ENCODE data around the gene POLR1A.
"Not testable (repeated sequence)": the region's sequence is repeated elsewhere in the genome, so short reads cannot be mapped to it uniquely, and the experiment has no call there.

POLR1A gene

GRCh38 chr2:85998071-85998991, 107.4 kb downstream of the POLR1A start:
- peak; percentile 44 for DNase-seq (ENCODE audit: low spot score)

GRCh38 chr2:85997017-85997970, 108.4 kb downstream of the POLR1A start:
- no peak for DNase-seq (ENCODE audit: low spot score)

DNA sequence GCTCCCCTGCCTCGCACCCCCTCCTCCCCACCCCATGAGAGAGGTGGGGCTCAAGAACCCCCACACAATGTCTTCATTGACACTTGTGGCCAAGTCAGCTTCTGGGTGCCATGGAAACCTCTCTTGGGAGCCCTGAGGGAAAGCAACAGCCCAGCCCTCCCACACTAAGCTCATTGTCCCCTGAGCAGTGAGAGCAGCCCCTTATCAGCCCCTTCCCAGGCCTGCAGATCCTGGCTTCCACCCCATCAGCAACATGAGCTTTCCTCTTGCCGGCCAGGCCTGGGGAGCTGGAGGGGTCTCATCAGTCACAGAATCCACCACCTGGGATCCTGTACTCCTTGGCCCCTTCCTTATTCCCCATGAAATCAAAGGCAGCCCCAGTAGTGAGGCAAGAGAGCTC, 109.1 kb downstream of the POLR1A start:
- no peak for DNase-seq (ENCODE audit: low spot score)

DNA sequence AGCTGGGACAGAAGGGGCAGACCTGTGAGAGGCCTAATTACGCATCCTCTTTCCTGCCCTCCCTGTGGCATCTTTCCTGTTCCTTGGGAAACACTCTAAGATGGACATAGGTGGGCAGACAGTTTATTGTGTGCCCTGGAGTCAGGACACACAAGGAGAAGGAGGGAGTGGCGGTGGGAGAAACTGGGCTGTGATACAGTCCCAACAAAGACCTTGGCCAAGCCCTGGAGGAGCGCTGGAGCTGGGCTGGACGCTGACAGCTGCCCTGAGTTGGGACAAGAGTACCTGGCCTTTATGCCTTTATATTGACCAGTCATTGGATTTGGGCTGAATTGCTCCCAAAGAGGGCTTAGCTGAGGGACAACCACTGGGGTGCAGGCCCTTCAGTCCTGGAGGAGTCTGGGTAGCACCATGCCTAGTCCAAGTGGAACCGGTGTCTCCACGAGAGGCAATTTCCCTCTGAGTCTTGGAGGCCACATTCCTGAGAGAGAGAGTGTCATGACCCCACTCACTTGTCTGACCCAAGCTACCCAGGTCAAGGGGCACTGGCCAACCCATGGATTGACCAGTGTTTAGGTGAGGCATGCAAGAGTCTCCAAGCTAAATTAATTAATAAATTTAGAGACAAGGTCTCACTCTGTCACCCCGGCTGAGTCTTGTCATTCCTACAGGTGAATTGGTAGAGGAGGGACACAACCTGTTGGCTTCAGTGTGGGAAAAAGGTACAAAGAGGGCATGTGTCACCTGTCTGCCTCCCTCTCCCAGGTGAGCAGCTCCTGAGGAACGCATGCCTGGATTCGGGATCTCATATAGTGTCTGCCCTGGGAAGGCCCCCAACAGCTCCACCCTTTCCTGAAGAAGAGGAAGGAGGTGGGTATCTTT, 109.8 kb downstream of the POLR1A start:
- no peak for DNase-seq (ENCODE audit: low spot score)

DNA sequence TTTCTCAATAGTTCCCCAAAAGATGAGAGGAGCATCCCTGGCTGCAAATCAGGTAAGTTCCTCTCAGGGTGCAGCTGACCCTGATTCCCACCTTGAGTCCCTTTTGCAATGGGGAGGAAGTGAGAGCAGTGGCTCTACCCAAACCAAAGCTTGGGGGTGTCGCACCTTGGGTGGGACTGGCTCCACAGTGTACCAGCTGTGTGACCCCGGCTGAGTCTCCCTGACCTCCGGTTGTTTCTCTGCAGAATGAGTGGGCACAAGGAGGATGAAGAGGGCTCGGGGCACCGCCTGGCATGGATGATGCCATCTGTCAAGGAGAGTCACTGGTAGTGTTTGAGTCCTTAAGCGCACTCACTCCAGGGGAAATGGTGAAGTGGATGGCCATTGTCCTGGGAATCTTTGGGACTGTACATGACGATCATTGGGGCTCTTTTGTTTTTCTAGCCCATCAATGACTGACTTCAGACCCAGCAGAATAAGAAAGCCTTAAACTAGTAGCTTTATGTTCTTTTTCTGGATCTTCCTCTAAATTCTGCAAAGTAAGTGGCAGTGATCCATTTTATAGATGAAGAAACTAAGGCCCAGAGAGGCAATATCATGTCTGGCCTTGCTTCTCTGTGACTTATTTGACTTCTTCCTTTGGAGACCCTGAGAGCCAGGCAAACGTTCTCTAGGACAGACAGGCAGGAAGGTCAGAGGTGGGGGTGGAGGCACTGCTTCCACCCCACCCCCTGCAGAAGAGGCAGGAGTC, 110.6 kb downstream of the POLR1A start:
- no peak for DNase-seq (ENCODE audit: low spot score)

GRCh38 chr2:85994421-85994777, 111.3 kb downstream of the POLR1A start:
- DNase-seq (ENCODE audit: low spot score) = no peak

DNA sequence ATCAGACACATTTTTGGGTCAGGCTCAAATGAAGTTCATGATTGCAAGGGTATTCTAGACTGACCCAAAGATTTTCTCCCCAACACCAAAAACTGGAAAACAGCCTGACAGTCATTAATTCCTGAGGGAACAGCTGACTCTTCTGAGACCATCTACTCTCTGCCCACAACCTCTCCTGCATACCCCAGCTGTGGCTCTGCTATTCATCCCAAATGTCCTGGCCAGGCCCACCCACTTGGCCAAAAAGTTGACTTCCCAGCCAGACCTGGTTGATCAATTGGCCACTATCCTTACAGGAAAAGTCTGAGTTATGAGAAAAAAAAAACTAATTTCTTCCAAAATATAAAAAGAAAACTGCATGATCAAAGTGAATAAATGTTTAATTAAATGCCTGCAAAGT, 113.1 kb downstream of the POLR1A start:
- no peak for DNase-seq (ENCODE audit: low spot score)

GRCh38 chr2:85992053-85992452, 113.6 kb downstream of the POLR1A start:
- not testable (repeated sequence) for DNase-seq (ENCODE audit: low spot score)

DNA sequence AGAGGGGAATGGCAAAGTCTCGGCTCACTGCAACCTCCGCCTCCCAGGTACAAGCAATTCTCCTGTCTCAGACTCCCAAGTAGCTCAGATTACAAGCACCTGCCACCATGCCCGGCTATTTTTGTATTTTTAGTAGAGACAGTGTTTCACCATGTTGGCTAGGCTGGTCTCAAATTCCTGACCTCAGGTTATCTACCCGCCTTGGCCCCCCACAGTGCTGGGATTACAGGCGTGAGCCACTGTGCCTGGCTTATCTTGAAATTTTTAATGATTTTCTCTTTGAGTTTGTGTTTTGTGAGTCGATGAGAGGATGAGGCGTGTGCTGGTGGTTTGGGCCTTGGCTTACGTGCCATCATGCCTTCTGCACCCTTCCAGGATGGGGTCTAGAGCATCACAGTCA, 115.6 kb downstream of the POLR1A start:
- no peak for DNase-seq (ENCODE audit: low spot score)

DNA sequence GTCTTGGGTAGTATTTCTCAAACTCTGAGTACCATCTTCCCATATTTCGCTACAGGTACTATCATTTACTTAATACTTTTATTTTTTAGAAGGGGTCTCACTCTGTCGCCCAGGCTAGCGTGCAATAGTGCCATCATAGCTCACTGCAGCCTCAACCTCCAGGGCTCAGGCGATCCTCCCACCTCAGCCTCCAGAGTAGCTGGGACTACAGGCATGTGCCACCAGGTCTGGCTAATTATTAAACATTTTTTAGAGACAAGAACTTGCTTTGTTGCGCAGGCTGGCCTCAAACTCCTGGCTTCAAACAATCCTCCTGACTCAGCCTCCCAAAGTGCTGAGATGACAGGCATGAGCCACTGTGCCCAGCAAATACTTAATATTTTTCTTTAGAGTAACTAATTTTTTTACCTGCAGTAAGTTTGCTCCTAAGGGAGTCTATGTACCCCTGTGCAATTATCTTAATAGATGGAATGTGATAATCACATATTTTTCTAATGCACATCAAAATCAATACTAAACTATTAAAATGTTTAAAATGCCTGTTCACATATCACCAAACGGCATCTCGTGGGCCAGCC, 116.3 kb downstream of the POLR1A start:
- no peak for DNase-seq (ENCODE audit: low spot score)

GRCh38 chr2:85988914-85989270, 116.8 kb downstream of the POLR1A start:
- no peak for DNase-seq (ENCODE audit: low spot score)

DNA sequence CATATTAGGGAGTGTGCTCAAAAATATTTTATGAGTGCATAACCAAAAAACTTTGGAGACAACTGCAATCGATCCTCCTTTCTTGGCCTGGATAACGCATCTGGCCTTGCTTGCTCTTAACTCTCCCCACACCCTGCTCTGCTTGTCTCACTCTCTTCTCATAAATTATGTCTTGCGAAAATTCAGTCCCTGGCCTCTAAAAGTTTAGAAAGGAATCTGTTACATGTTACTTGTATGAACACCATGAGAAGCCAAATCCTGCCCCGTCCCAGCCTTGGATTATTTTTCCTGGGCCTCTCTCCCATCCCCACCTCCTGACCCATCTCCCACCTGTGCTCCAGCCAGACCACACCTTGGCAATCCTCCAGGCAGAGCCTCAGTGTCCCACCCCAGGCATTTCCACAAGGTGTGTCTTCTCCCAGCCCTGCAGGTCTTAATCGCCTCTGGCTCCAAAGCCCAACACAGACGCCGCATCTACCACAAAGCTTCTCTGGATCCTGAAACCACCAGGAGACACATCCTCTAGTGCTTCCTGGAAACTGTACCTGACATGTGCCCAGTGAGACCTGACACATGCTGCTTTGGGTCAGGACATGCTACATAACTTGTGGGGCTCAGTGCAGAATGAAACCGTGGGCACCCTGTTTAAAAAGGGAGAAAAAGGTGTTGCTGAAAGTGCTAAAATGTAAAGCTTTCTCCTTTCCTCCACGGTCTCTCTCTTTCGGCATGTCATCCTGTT, 117.3 kb downstream of the POLR1A start:
- no peak for DNase-seq (ENCODE audit: low spot score)

- DNase-seq (ENCODE audit: low spot score) = no peak
Observed at GRCh38 chr2:85987266-85988174, 118.2 kb downstream of the POLR1A start.

DNA sequence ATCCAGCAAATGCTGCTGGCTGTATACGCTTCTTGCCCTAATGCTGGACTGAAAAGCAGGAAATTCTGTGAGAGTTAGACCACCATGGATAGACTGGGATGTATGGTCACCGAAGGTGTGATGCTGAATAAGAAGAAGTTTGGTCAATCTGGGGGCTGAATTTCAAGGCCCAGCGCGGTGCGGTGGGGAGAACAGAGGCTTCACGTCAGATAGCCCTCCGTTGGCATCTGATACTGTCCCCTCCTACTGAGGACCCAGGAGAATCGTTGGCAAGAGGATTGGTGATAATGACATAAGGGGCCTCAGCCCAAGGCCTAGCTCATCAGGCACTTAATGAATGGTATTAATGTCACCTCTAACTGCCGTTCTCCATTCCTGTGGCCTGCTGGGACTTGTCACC, 119.6 kb downstream of the POLR1A start:
- no peak for DNase-seq (ENCODE audit: low spot score)

DNA sequence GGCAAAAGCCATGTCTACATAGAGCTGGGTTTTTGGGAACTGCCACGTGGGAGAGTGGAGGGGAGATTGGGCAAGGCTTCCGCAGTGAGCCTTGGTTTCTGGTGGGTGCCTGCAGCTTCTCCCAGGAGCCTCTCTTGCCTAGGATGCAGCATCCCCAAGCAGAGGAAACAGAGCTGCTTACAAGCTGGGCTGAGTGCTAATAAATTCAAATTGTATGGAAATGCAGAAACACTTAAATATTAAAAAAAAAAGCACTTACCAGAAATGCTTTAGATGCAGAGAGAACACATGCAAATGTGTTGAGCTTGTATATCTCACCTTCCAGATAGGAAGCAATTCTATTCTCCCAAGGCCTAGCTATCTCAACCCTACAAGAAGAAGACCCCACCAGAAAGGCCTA, 120.9 kb downstream of the POLR1A start:
- DNase-seq (ENCODE audit: low spot score) = no peak

DNA sequence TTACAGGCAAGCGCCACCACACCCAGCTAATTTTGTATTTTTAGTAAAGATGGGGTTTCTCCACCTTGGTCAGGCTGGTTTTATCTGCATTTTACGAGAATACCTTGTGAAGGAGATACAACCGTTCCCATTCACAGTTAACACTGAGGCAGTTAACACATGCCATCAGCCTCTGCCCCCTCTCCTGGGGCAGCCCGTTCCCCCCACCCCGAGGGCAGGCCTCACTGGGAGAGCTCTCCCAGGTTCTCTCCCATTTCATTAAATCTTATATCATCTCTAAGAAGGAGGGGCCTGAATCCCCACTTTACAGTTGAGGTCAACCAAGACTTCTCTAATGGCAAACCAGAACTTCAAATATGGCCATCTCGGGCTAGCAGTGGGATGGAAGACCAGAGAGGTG, 121.9 kb downstream of the POLR1A start:
- DNase-seq (ENCODE audit: low spot score) = no peak

GRCh38 chr2:85981579-85982247, 124.0 kb downstream of the POLR1A start:
- no peak for DNase-seq (ENCODE audit: low spot score)
